ENCODE measurements around the gene SPSB2.

DNA sequence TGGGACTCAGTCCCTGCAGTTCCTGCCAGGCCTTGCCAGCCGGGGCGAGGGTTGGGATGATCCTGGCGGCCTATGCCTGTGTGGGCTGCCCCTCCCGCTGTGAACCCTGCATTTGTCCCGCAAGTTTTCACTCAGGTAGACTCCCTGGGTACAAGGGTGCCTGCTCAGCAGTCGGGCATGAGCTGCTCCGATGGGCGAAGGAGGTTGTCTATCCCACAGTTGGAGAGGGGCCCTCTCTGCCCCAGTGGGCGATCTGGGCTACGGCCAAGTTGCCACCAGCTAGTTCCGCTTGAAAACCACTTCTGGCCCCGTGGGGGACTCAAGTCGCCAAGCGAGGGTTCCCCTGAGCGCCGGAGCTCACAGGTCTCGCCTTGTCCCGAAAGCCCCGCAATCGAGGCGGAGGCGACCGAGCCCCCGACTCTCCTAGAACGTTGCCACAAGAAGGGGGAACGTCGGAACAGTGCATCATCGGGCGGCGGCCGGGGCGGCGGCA, 6.1 kb downstream of the SPSB2 start:
- TF ChIP-seq, protein P1, sequence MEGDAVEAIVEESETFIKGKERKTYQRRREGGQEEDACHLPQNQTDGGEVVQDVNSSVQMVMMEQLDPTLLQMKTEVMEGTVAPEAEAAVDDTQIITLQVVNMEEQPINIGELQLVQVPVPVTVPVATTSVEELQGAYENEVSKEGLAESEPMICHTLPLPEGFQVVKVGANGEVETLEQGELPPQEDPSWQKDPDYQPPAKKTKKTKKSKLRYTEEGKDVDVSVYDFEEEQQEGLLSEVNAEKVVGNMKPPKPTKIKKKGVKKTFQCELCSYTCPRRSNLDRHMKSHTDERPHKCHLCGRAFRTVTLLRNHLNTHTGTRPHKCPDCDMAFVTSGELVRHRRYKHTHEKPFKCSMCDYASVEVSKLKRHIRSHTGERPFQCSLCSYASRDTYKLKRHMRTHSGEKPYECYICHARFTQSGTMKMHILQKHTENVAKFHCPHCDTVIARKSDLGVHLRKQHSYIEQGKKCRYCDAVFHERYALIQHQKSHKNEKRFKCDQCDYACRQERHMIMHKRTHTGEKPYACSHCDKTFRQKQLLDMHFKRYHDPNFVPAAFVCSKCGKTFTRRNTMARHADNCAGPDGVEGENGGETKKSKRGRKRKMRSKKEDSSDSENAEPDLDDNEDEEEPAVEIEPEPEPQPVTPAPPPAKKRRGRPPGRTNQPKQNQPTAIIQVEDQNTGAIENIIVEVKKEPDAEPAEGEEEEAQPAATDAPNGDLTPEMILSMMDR (IDR thresholded peaks at IDR 0.05): peak in 1 of 6 experiments; percentile 15
- no peak for TF ChIP-seq POLR2A (IDR thresholded peaks at IDR 0.05)
